Mucosa of stomach (tissue), 1 donor: ENCODE data around the gene ELP4.
"Not testable (repeated sequence)": the region's sequence is repeated elsewhere in the genome, so short reads cannot be mapped to it uniquely, and the experiment has no call there.

Experiments
- H3K27me3 ChIP-seq: one replicate; pipeline ENCODE4 v1.7.0; 2013; ENCODE audit warnings: mild to moderate bottlenecking, low read length; ENCODE audit not compliant: control insufficient read depth, insufficient read depth
- H3K36me3 ChIP-seq: one replicate; pipeline ENCODE4 v1.7.0; 2013; ENCODE audit warnings: low read length; ENCODE audit not compliant: control insufficient read depth, insufficient read depth
- H3K4me1 ChIP-seq: one replicate; pipeline ENCODE4 v1.7.0; 2013; ENCODE audit warnings: mild to moderate bottlenecking, low read length; ENCODE audit not compliant: control insufficient read depth, insufficient read depth
- H3K4me3 ChIP-seq: one replicate; pipeline ENCODE4 v1.7.0; 2013; ENCODE audit warnings: low read length
- H3K9ac ChIP-seq: one replicate; pipeline ENCODE4 v1.7.0; 2013; ENCODE audit warnings: mild to moderate bottlenecking, low read length, moderate library complexity
- H3K9me3 ChIP-seq: one replicate; pipeline ENCODE4 v1.7.0; 2013; ENCODE audit warnings: mild to moderate bottlenecking, low read length, moderate library complexity; ENCODE audit not compliant: control insufficient read depth
- donor health status: Pancreatic carcinoma.

The ELP4 gene

DNA sequence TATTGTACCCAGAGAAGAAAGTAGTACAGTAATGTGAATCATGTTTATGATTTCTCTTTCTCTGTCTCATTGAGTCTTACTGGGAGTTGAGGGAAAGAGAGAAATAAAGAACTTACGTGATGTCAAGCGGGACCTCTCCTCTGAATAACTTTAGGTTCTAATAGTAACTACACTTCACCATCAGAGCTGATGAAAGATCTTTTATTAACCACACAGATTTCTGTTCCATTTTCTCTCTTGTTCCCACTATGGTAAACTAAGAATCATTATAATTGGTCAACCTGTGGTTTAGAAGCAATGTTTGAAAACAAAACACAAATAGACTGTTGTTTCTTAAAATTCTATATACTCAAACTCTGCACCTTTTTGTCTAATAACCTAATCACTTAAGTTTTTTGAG, 142.3 kb downstream of the ELP4 start:
- Histone ChIP-seq H3K9me3 (no peaks in the 10 kb centered on the region), H3K4me1 (no peaks in the 10 kb centered on the region), H3K9ac (no peak overlapping the region), H3K4me3 (no peak overlapping the region), H3K27me3 (no peaks in the 10 kb centered on the region), H3K36me3 (no peaks in the 10 kb centered on the region)

DNA sequence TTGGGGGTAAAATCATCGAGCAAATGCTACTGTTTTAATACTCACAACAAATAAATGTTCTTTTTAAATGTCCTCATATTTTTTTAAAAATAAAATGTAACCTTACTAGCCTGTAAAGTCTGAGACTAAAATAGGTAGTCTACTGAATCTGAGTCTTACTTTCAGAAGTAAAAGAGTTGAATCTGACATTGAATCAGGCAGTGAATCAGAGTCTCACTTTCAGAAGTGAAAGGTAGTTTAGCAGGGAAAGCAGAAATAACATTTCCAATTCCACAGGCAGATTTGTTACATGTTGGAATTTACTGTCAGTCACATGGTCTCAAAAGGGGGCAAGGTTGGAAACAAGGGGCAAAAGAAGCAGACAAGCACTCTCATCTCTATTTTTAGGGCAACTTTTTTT, 143.0 kb downstream of the ELP4 start:
- H3K27me3 ChIP-seq: no peaks in the 10 kb centered on the region
- H3K9ac ChIP-seq: no peak overlapping the region
- H3K4me3 ChIP-seq: no peak overlapping the region
- no peaks in the 10 kb centered on the region for H3K4me1 ChIP-seq
- no peaks in the 10 kb centered on the region for H3K9me3 ChIP-seq
- H3K36me3 ChIP-seq: no peaks in the 10 kb centered on the region

DNA sequence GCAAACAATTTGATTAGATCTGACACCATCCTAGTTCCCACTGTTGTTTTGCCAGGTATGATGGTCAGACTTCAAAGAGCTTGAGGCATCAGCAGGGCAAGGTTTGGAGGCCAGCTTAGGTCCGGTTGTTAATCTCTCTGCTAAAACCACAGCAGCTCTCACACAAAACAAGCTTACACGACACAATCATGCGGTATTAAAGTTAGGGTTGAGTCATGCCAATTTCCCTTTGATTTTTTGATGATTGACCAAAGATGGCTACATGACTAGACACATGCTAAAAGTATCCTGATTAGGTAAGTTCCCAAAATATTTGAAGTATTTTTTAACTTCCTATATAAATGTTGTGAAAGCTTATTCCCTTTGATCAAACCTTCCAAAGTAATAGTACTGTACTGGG, 145.9 kb downstream of the ELP4 start:
- H3K36me3 ChIP-seq: no peaks in the 10 kb centered on the region
- no peak overlapping the region for H3K9ac ChIP-seq

DNA sequence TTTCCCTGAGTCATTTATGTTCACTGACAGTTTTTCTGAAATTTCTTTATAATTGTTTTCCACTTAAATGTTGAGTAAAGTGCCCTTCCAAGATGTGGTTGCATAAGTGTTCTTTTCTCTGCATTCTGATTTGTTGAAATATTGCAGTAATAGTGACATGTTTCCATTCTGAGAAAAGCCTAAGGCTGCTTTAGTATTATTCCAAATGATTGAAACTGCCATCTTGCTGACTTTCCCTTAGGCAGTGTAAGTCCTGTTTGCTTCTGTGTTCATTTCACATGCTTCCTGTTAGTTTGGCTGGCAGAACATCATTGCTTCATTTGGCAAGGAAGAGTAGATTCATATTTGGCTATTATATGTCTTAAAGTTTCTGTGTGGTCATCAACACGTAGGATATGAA, 146.5 kb downstream of the ELP4 start:
- no peaks in the 10 kb centered on the region for H3K9me3 ChIP-seq
- H3K4me3 ChIP-seq: no peak overlapping the region
- H3K27me3 ChIP-seq: no peaks in the 10 kb centered on the region
- no peaks in the 10 kb centered on the region for H3K36me3 ChIP-seq
- H3K4me1 ChIP-seq: no peaks in the 10 kb centered on the region
- H3K9ac ChIP-seq: no peak overlapping the region

More for the DNA sequence above, 145.9 kb downstream of the ELP4 start:
- Histone ChIP-seq H3K27me3 (no peaks in the 10 kb centered on the region), H3K4me1 (no peaks in the 10 kb centered on the region), H3K4me3 (no peak overlapping the region), H3K9me3 (no peaks in the 10 kb centered on the region)

DNA sequence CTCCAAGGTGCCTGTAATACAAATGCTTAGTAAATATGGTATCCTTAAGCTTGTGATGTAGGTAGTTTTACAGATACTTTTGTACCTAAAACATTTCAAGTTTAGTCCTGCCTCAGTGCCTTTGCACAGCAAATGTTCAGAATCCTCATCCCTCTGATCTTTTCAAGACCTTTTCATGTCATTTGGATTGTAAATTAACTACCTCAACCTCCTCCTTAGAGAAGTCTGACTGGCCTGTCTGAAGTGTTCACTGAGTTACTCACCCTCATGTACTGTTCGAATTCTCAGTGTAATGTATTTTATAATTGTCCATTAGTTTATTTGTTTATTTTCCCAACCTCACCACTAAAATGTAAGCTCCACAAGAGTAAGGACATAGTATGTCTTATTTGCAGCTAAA, 147.5 kb downstream of the ELP4 start:
- no peak overlapping the region for H3K4me3 ChIP-seq
- H3K4me1 ChIP-seq: no peaks in the 10 kb centered on the region
- H3K9ac ChIP-seq: no peak overlapping the region
- H3K9me3 ChIP-seq: no peaks in the 10 kb centered on the region
- H3K27me3 ChIP-seq: no peaks in the 10 kb centered on the region
- H3K36me3 ChIP-seq: no peaks in the 10 kb centered on the region

DNA sequence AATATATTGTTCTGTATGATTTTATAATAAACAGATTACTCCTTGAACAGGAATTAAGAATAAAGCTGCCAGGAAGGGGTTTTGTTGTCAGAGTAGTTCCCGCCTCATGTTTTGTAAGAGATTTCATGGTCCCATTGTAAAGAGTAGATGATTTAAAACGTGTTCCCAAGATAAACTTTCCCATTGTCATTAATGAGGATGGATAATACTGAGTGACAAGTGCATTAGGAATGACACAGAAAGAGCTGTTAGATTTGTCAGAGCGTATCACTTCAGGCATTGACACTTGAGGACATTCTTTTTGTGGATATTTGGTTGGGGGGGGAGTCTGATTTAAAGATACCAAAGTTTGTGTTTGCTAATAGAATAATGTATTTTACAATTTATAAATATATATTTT, 154.6 kb downstream of the ELP4 start:
- no peaks in the 10 kb centered on the region for H3K27me3 ChIP-seq
- H3K36me3 ChIP-seq: no peaks in the 10 kb centered on the region
- no peaks in the 10 kb centered on the region for H3K4me1 ChIP-seq

DNA sequence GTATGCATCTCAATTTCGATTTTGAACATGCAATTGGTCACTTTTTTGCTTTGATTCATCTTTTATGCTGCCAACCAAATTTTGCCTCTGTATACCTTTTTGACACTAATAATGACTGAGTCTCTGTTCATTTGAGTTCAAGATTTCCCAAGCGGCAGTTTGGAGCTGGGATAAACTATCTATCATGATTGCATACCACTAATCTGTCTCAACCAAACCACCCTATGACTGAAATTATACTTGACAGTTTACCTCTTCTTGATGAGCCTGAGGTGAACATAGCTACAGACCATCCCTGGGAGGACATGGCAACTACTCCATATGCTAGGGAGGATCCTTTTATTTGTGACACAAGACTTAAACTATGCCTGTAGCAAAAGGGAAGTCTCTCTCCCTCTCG, 155.4 kb downstream of the ELP4 start:
- no peak overlapping the region for H3K9ac ChIP-seq
- no peaks in the 10 kb centered on the region for H3K4me1 ChIP-seq
- H3K4me3 ChIP-seq: no peak overlapping the region
- no peaks in the 10 kb centered on the region for H3K27me3 ChIP-seq
- H3K36me3 ChIP-seq: no peaks in the 10 kb centered on the region
- no peaks in the 10 kb centered on the region for H3K9me3 ChIP-seq

More for the DNA sequence above, 154.6 kb downstream of the ELP4 start:
- Histone ChIP-seq H3K9me3 (no peaks in the 10 kb centered on the region), H3K9ac (no peak overlapping the region), H3K4me3 (no peak overlapping the region)

DNA sequence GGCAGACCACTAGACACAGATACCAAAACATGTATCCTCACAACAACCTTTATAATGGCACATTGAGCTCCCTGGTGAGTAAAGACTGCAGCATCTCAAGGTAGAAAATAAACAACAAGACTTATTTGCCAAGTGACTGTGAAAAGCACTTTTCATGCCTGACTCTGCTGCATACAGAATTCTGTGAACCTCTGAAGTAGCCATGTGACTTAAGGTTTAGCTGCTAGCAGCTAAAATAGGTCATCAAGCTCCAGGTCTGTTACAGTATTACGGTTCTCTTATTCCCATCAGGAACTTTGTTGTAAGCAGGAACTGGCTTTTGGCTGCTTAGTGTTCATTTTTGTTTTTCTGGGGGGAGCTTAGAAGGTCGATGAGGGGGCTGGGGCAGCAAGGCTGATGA, 162.1 kb downstream of the ELP4 start:
- Histone ChIP-seq H3K36me3 (no peaks in the 10 kb centered on the region), H3K9me3 (no peaks in the 10 kb centered on the region), H3K9ac (no peak overlapping the region), H3K4me1 (no peaks in the 10 kb centered on the region), H3K27me3 (no peaks in the 10 kb centered on the region), H3K4me3 (no peak overlapping the region)

DNA sequence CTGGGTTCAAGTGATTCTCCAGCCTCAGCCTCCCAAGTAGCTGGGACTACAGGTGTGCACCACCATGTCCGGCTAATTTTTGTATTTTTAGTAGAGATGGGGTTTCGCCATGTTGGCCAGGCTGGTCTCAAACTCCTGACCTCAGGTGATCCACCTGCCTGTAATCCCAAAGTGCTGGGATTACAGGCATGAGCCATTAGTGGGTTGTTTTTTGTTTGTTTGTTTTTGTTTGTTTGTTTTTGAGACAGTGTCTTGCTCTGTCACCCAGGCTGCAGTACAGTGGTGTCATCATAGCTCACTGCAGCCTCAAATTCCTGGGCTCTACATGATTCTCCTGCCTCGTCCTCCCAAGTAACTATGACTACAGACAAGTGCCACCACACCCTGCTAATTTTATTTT, 163.5 kb downstream of the ELP4 start:
- H3K4me3 ChIP-seq, H3K9ac ChIP-seq, H3K4me1 ChIP-seq, H3K36me3 ChIP-seq, H3K27me3 ChIP-seq, H3K9me3 ChIP-seq: not testable (repeated sequence)

DNA sequence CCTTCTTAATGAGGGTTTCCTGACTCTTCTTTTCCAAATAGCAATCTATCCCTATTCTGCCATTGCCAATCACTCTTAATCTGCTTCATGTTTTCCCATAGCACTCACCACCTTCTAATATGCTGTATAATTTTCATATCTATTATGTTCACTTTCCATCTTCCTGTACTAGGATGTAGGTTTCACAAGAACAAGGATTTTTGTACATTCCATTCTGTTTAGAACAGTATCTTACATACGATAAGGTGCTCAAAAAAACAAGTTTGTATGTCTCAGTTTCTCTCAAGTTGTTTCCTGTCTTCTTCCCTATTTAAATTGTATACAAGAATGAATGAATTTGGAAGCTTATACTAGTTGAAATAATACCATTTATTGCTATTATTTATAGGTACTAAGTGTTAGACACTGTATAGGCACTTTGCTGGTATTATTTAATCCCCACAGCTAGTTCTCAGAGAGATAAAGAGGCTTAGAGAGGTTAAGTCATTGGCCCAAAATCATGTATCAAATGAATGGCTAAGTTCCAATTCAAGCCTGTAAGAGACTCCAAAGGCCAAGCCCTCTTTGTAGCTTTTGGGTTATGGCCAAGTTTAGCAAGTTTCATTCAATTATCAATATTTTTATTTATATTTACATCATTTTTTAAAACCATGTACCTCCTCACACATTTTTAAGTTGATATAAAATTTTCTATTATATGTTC, 166.9 kb downstream of the ELP4 start:
- no peaks in the 10 kb centered on the region for H3K4me1 ChIP-seq
- no peaks in the 10 kb centered on the region for H3K27me3 ChIP-seq
- no peaks in the 10 kb centered on the region for H3K9me3 ChIP-seq
- H3K4me3 ChIP-seq: no peak overlapping the region
- no peak overlapping the region for H3K9ac ChIP-seq
- H3K36me3 ChIP-seq: no peaks in the 10 kb centered on the region

DNA sequence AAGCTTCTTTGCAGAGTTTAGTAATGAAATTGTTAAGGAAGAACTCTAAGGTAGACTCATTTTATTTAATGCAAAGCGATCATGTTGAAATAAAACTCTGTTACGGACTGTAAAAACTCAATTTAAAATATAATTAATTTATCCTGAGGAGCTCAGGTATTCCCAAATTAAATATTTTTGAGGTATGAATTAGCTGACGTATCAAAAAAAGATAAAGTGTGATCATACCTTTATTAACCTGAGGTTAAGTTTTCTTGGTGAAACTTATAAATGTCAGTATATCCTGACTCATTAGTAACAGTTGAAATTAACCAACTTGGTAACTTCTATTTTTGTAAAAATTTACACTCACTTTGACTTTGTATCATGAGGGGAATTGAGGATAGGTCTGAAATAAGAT, 171.2 kb downstream of the ELP4 start:
- Histone ChIP-seq H3K27me3 (no peaks in the 10 kb centered on the region), H3K9ac (no peak overlapping the region), H3K9me3 (no peaks in the 10 kb centered on the region), H3K36me3 (no peaks in the 10 kb centered on the region), H3K4me1 (no peaks in the 10 kb centered on the region), H3K4me3 (no peak overlapping the region)

DNA sequence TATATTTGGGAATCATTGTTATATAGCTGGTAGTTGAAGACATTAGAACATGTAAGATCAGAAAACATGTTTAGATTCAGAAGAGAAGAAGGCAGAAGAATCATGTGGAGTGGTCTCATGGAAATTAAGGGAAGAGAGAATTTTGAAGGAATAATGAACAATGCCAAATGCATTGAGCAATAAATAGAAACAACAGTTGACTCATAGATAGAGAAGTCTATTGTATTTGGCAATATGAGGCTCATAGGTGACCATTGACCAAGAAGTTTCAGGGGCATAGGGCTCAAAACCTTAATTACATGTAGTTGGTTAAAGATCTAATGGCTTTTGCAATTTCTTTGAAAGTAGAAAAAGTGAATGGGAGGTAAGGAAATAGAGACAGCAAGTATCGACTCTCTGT, 177.7 kb downstream of the ELP4 start:
- H3K36me3 ChIP-seq: no peaks in the 10 kb centered on the region
- no peaks in the 10 kb centered on the region for H3K27me3 ChIP-seq
- H3K4me3 ChIP-seq: no peak overlapping the region
- no peak overlapping the region for H3K9ac ChIP-seq
- H3K4me1 ChIP-seq: no peaks in the 10 kb centered on the region
- no peaks in the 10 kb centered on the region for H3K9me3 ChIP-seq

DNA sequence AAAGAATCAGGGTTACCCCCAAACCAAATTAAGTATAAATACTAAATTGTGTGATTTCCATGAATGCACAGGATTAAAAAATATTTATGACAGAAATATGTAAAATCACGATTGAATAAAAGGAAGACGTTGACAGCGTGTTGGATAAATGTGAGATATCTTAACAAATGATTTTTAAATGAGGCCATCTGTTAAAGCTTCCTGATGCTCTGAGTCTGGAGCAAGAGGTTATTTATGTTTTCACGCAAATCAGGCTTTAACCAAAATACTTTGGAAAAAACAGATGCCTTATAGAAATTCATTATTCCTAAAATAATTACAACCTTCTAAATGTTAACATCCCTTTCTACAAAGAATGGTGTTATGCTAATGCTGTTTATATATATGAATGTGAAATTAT, 178.3 kb downstream of the ELP4 start:
- no peak overlapping the region for H3K9ac ChIP-seq
- no peaks in the 10 kb centered on the region for H3K9me3 ChIP-seq
- H3K4me1 ChIP-seq: no peaks in the 10 kb centered on the region
- H3K4me3 ChIP-seq: no peak overlapping the region
- no peaks in the 10 kb centered on the region for H3K36me3 ChIP-seq
- no peaks in the 10 kb centered on the region for H3K27me3 ChIP-seq
